Measurements from ENCODE around the gene ERBB4.

ERBB4 gene

GRCh38 chr2:212146416-212146815 lies 392.2 kb downstream of the ERBB4 start:
- no peak for TF ChIP-seq CTCF (IDR thresholded peaks at IDR 0.05)
- Histone ChIP-seq H3K79me2 (no peaks in the 10 kb centered on the region), H3K4me1 (no peaks in the 10 kb centered on the region)

GRCh38 chr2:212145121-212145520 lies 393.5 kb downstream of the ERBB4 start:
- Histone ChIP-seq H3K4me2 (ENCODE audit: low read length) (no peak overlapping the region), H3K36me3 (ENCODE audit: control insufficient read depth, insufficient read depth, low read length) (no peaks in the 10 kb centered on the region), H3K27me3 (ENCODE audit: control insufficient read depth, insufficient read depth, low read length) (no peaks in the 10 kb centered on the region), H3K79me2 (no peaks in the 10 kb centered on the region), H3K9me3 (ENCODE audit: control insufficient read depth, low read length) (no peaks in the 10 kb centered on the region), H3K27ac (no peak overlapping the region), H2AFZ (no peak overlapping the region), H3K4me1 (no peaks in the 10 kb centered on the region), H3K9ac (no peak overlapping the region), H3K4me3 (ENCODE audit: low read depth, low read length) (no peak overlapping the region)
- no peak for TF ChIP-seq CTCF (IDR thresholded peaks at IDR 0.05)

More at GRCh38 chr2:212146416-212146815, 392.2 kb downstream of the ERBB4 start:
- Histone ChIP-seq H3K27ac (no peak overlapping the region), H3K9ac (no peak overlapping the region), H3K9me3 (ENCODE audit: control insufficient read depth, low read length) (no peaks in the 10 kb centered on the region), H3K4me2 (ENCODE audit: low read length) (no peak overlapping the region), H3K4me3 (ENCODE audit: low read depth, low read length) (no peak overlapping the region), H3K36me3 (ENCODE audit: control insufficient read depth, insufficient read depth, low read length) (no peaks in the 10 kb centered on the region), H3K27me3 (ENCODE audit: control insufficient read depth, insufficient read depth, low read length) (no peaks in the 10 kb centered on the region), H2AFZ (no peak overlapping the region)

GRCh38 chr2:212142631-212143030 lies 396.0 kb downstream of the ERBB4 start:
- no peak overlapping the region for H3K9ac ChIP-seq
- H3K27me3 ChIP-seq (ENCODE audit: control insufficient read depth, insufficient read depth, low read length) = no peaks in the 10 kb centered on the region
- H2AFZ ChIP-seq = no peak overlapping the region
- H3K4me2 ChIP-seq (ENCODE audit: low read length) = no peak overlapping the region
- no peak overlapping the region for H3K4me3 ChIP-seq (ENCODE audit: low read depth, low read length)
- H3K36me3 ChIP-seq (ENCODE audit: control insufficient read depth, insufficient read depth, low read length) = no peaks in the 10 kb centered on the region
- H3K79me2 ChIP-seq = no peaks in the 10 kb centered on the region
- TF ChIP-seq CTCF (IDR thresholded peaks at IDR 0.05) = no peak
- no peaks in the 10 kb centered on the region for H3K9me3 ChIP-seq (ENCODE audit: control insufficient read depth, low read length)
- no peaks in the 10 kb centered on the region for H3K4me1 ChIP-seq
- no peak overlapping the region for H3K27ac ChIP-seq

GRCh38 chr2:212141499-212141898 lies 397.1 kb downstream of the ERBB4 start:
- Histone ChIP-seq H2AFZ (no peak overlapping the region), H3K9ac (no peak overlapping the region), H3K4me3 (ENCODE audit: low read depth, low read length) (no peak overlapping the region), H3K4me2 (ENCODE audit: low read length) (no peak overlapping the region), H3K27ac (no peak overlapping the region), H3K9me3 (ENCODE audit: control insufficient read depth, low read length) (no peaks in the 10 kb centered on the region), H3K4me1 (no peaks in the 10 kb centered on the region), H3K27me3 (ENCODE audit: control insufficient read depth, insufficient read depth, low read length) (no peaks in the 10 kb centered on the region), H3K79me2 (no peaks in the 10 kb centered on the region), H3K36me3 (ENCODE audit: control insufficient read depth, insufficient read depth, low read length) (no peaks in the 10 kb centered on the region)
- TF ChIP-seq CTCF (IDR thresholded peaks at IDR 0.05) = no peak

GRCh38 chr2:212136216-212136795 lies 402.3 kb downstream of the ERBB4 start:
- H2AFZ ChIP-seq = no peak overlapping the region
- TF ChIP-seq CTCF (IDR thresholded peaks at IDR 0.05) = no peak
- no peaks in the 10 kb centered on the region for H3K79me2 ChIP-seq
- H3K27ac ChIP-seq = no peak overlapping the region
- H3K9me3 ChIP-seq (ENCODE audit: control insufficient read depth, low read length) = no peaks in the 10 kb centered on the region
- H3K36me3 ChIP-seq (ENCODE audit: control insufficient read depth, insufficient read depth, low read length) = no peaks in the 10 kb centered on the region
- H3K4me1 ChIP-seq = no peaks in the 10 kb centered on the region
- H3K4me2 ChIP-seq (ENCODE audit: low read length) = no peak overlapping the region
- no peak overlapping the region for H3K9ac ChIP-seq
- H3K27me3 ChIP-seq (ENCODE audit: control insufficient read depth, insufficient read depth, low read length) = no peaks in the 10 kb centered on the region
- no peak overlapping the region for H3K4me3 ChIP-seq (ENCODE audit: low read depth, low read length)
